Ascending aorta (tissue), 2 donors: ENCODE results near the gene MIA. TPM values are rescaled to one million over a fixed set of nuclear protein-coding genes. Genes with fewer than 3 reads are reported as not detected.
"Not testable (repeated sequence)": the region's sequence is repeated elsewhere in the genome, so short reads cannot be mapped to it uniquely, and the experiment has no call there.

Source experiments
- DNase-seq, 2 donors: peaks; one replicate each; pipeline ENCODE4 v3.0.0-alpha.2; 2019; ENCODE audit warnings: low spot score in 2 of 2
- H3K27ac ChIP-seq, 2 donors: fragments of 200-600 bp; sonication (generic); one replicate each; pipeline ENCODE4 v1.5.1; 2016 to 2017; ENCODE audit warnings: mild to moderate bottlenecking in 1 of 2
- H3K27me3 ChIP-seq: fragments of 200-600 bp; sonication (generic); one replicate; pipeline ENCODE4 v1.5.1; 2017
- H3K36me3 ChIP-seq, 2 donors: fragments of 200-600 bp; sonication (generic); one replicate each; pipeline ENCODE4 v1.5.1; 2016
- H3K4me1 ChIP-seq, 2 donors: fragments of 200-600 bp; sonication (generic); one replicate each; pipeline ENCODE4 v1.5.1; 2016 to 2017; ENCODE audit warnings: mild to moderate bottlenecking in 1 of 2
- H3K4me3 ChIP-seq, 2 donors: fragments of 200-600 bp; sonication (generic); one replicate each; pipeline ENCODE4 v1.5.1; 2016 to 2017; ENCODE audit warnings: mild to moderate bottlenecking in 1 of 2
- H3K9me3 ChIP-seq, 2 donors: fragments of 200-600 bp; sonication (generic); one replicate each; pipeline ENCODE4 v1.5.1; 2016
- intact Hi-C: fragments of 100-400 bp; cut with DNase I; formaldehyde crosslinking; loops from one replicate; pipeline ENCODE4 v1.15.1; 2023
- total RNA-seq: library from RNA; depleted of rRNA; stranded (reverse); fragments of >200 nt; gene quantifications from one replicate; pipeline ENCODE4 v1.1.0, GENCODE V29; 2016
- TF ChIP-seq, protein P1 (sequence below), 3 experiments: fragments of 200-600 bp in 2 of 3; fragments of 450-650 bp in 1 of 3; sonication (generic) in 2 of 3; IDR thresholded peaks; one replicate each; pipeline ENCODE4 v1.5.1; 2016 to 2019; ENCODE audit warnings: antibody characterized with exemption in 3 of 3, mild to moderate bottlenecking in 1 of 3, moderate library complexity in 1 of 3

Gene MIA
- not detected for total RNA-seq

DNA sequence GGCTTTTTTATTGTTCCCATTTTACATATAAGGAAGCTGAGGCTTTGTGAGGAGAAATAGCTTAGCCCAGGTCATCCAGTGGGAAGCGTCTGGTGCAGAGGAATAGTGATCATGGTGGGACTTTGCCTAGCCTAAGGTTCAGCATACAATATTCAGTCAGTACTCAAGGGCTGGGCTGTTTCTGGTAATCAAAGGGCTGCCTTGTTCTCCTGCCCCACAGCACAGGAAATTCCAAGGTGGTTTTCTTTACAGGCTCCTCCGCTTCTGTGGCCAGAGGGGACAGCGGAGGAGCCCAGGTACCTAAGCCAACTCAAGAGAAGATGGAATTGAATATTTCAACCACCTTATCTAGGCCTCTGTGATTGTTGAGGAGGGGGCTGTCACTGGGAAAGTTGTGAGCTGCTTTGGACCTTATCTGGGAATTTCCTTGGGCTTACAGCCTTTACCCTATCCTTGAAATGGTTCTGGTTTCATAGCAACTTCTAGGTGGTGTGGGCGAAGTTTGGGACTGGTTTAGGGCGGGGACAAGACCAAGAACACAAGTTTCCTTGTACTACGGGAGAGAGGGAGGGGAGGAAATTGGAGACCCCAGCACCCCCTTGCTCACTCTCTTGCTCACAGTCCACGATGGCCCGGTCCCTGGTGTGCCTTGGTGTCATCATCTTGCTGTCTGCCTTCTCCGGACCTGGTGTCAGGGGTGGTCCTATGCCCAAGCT, at the start of gene MIA:
TSS of gene MIA (plus strand) at position 606 of the 716 bp plus-strand sequence. CDS start at position 628, 22 bp downstream.
- intact Hi-C loops: loop anchor here (10.0 kb wide), 2 partner anchors 310 to 490 kb away; partner anchors contain the start of genes BLVRB, HNRNPUL1 and SPTBN4
- H3K27ac ChIP-seq: no peak within 1 kb of the TSS
- no peak for DNase-seq

GRCh38 chr19:40726279-40726678, 49.0 kb upstream of the MIA start:
- Histone ChIP-seq H3K9me3 (no peaks in the 10 kb centered on the region), H3K27ac (no peak overlapping the region), H3K4me3 (no peak overlapping the region), H3K36me3 (peaks cover 67 to 80% of the 10 kb centered on the region in 2 donors), H3K4me1 (peaks cover 0 to 25% of the 10 kb centered on the region in 2 donors), H3K27me3 (no peaks in the 10 kb centered on the region)
- no peak for DNase-seq
- intact Hi-C loops: no loop called here
- TF ChIP-seq, protein P1, sequence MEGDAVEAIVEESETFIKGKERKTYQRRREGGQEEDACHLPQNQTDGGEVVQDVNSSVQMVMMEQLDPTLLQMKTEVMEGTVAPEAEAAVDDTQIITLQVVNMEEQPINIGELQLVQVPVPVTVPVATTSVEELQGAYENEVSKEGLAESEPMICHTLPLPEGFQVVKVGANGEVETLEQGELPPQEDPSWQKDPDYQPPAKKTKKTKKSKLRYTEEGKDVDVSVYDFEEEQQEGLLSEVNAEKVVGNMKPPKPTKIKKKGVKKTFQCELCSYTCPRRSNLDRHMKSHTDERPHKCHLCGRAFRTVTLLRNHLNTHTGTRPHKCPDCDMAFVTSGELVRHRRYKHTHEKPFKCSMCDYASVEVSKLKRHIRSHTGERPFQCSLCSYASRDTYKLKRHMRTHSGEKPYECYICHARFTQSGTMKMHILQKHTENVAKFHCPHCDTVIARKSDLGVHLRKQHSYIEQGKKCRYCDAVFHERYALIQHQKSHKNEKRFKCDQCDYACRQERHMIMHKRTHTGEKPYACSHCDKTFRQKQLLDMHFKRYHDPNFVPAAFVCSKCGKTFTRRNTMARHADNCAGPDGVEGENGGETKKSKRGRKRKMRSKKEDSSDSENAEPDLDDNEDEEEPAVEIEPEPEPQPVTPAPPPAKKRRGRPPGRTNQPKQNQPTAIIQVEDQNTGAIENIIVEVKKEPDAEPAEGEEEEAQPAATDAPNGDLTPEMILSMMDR (IDR thresholded peaks at IDR 0.05): no peak

More for the DNA sequence above, at the start of gene MIA:
- no peaks in the 10 kb centered on the region for H3K27me3 ChIP-seq
- peaks cover 0 to 13% of the 10 kb centered on the region in 2 donors for H3K4me1 ChIP-seq
- no peak within 1 kb of the TSS for H3K4me3 ChIP-seq
- no peaks in the 10 kb centered on the region for H3K9me3 ChIP-seq
- TF ChIP-seq, protein P1 (IDR thresholded peaks at IDR 0.05): no peak
- H3K36me3 ChIP-seq: peaks cover 0 to 6% of the 10 kb centered on the region in 2 donors

DNA sequence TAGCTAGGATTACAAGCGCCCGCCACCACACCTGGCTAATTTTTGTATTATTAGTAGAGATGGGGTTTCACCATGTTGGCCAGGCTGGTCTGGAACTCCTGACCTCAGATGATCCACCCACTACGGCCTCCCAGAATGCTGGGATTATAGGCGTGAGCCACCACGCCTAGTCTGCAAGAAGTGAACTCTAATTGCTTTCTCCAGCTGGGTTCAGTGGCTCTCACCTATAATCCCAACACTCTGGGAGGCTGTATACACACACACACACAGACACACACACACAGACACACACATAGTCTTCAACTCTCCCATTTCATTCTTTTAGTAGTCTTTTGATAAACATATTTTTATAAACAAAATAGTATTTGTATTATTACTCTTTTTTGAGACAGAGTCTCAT, 45.3 kb upstream of the MIA start:
- intact Hi-C loops, H3K4me3 ChIP-seq, H3K9me3 ChIP-seq, H3K27ac ChIP-seq, H3K27me3 ChIP-seq, DNase-seq, H3K4me1 ChIP-seq: not testable (repeated sequence)
- H3K36me3 ChIP-seq: peaks cover 88 to 99% of the 10 kb centered on the region in 2 donors

DNA sequence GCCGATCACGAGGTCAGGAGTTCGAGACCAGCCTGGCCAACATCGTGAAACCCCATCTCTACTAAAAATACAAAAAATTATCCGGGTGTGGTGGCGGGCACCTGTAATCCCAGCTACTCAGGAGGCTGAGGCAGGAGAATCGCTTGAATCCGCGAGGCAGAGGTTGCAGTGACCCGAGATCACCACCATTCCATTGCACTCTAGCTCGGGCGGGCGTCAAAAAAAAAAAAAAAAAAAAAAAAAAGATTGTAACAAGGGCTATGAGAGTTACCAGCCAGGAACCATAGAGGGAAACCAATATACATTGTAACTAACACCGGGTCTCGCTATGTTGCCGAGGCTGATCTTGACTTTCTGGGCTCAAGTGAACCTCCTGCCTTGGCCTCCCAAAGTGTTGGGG, 43.0 kb upstream of the MIA start:
- H3K9me3 ChIP-seq, intact Hi-C loops, H3K27me3 ChIP-seq, H3K4me3 ChIP-seq, H3K27ac ChIP-seq, H3K4me1 ChIP-seq, DNase-seq: not testable (repeated sequence)
- H3K36me3 ChIP-seq: peaks cover 91 to 99% of the 10 kb centered on the region in 2 donors

DNA sequence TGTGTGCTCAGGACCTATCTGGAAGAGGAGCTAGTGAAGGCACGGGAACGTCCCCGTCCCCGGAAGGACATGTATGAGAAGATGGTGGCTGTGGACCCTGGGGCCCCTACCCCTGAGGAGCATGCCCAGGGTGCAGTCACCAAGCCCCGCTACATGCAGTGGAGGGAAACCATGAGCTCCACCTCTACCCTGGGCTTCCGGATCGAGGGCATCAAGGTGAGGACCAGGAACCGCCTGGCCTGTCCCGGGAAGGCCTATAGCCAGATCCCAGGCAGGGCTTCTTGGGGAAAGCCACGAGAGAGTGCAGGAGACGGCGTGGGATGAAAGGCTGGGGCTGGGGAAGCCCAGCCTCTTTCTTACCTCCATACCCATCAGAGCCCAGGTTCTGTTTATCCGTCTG, 42.2 kb upstream of the MIA start:
- Histone ChIP-seq H3K4me1 (no peaks in the 10 kb centered on the region), H3K9me3 (no peaks in the 10 kb centered on the region), H3K36me3 (peaks cover 89 to 97% of the 10 kb centered on the region in 2 donors), H3K27me3 (no peaks in the 10 kb centered on the region), H3K27ac (no peak overlapping the region), H3K4me3 (no peak overlapping the region)
- intact Hi-C loops: no loop called here
- TF ChIP-seq, protein P1 (IDR thresholded peaks at IDR 0.05): no peak
- DNase-seq: no peak

DNA sequence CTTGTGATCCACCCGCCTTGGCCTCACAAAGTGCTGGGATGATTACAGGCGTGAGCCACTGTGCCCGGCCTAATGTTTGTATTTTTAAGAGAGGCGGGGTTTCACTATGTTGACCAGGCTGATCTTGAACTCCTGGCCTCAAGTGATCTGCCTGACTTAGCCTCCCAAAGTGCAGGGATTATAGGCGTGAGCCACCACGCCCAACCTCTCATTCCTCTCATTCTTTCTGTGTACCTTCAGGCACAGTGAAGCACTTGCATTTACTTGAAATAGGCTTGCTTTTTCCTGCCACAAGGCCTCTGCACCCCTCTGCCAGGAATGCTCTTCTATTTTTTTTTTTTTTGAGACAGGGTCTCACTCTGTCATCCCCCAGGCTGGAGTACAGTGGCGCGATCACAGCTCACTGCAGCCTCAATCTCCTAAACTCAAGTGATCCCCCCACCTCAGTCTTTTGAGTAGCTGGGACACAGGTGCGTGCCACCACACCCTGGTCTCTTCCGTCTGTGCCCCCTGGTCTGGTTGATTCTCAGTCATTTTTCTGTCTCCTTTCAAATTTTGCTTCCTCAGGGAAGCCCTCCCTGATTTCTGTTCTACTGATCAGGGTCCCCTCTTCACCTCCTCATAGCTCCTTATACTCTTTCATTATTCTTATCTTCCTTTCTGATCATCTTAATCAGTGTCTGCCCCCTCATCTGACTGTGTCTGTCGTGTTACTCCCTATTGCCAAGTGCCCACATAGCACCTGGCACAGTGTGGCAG, 40.1 kb upstream of the MIA start:
- Histone ChIP-seq H3K27ac (no peak overlapping the region), H3K36me3 (peaks cover 88 to 91% of the 10 kb centered on the region in 2 donors)

More for the DNA sequence above, 40.1 kb upstream of the MIA start:
- H3K4me1 ChIP-seq: peaks cover 2% of the 10 kb centered on the region in 2 donors
- no peaks in the 10 kb centered on the region for H3K27me3 ChIP-seq
- TF ChIP-seq, protein P1 (IDR thresholded peaks at IDR 0.05): no peak
- H3K4me3 ChIP-seq: no peak overlapping the region
- H3K9me3 ChIP-seq: no peaks in the 10 kb centered on the region
- no peak for DNase-seq
- intact Hi-C loops: no loop called here
